ENCODE results near the gene LMO1.

GRCh38 chr11:8263109-8263768, 439 bp downstream of the LMO1 start:
- TF ChIP-seq ARNTL (CRISPR knock-in tag; IDR thresholded peaks at IDR 0.05; ENCODE audit: borderline replicate concordance, low read depth): no peak
- TF ChIP-seq PATZ1 (CRISPR knock-in tag; IDR thresholded peaks at IDR 0.05; ENCODE audit: borderline replicate concordance): no peak
- no peak for TF ChIP-seq ZFP30 (CRISPR knock-in tag; IDR thresholded peaks at IDR 0.05)
- TF ChIP-seq PPARA (CRISPR knock-in tag; IDR thresholded peaks at IDR 0.05; ENCODE audit: borderline replicate concordance): no peak
- no peak for TF ChIP-seq TSHZ2 (CRISPR knock-in tag; IDR thresholded peaks at IDR 0.05)
- no peak for TF ChIP-seq ZFP3 (CRISPR knock-in tag; IDR thresholded peaks at IDR 0.05)
- no peak for TF ChIP-seq RARB (CRISPR knock-in tag; IDR thresholded peaks at IDR 0.05)

All from SK-N-SH treated with all-trans-retinoic acid at 6 μM for 48 hours (cell line).